Fibroblast of peridontal ligament (primary cell): ENCODE data around the gene DNAAF5.

Experiments used
- DNase-seq: peaks from one replicate; pipeline ENCODE4 v3.0.0-alpha.2; 2010; ENCODE audit errors: extremely low read depth

DNAAF5 gene

DNA sequence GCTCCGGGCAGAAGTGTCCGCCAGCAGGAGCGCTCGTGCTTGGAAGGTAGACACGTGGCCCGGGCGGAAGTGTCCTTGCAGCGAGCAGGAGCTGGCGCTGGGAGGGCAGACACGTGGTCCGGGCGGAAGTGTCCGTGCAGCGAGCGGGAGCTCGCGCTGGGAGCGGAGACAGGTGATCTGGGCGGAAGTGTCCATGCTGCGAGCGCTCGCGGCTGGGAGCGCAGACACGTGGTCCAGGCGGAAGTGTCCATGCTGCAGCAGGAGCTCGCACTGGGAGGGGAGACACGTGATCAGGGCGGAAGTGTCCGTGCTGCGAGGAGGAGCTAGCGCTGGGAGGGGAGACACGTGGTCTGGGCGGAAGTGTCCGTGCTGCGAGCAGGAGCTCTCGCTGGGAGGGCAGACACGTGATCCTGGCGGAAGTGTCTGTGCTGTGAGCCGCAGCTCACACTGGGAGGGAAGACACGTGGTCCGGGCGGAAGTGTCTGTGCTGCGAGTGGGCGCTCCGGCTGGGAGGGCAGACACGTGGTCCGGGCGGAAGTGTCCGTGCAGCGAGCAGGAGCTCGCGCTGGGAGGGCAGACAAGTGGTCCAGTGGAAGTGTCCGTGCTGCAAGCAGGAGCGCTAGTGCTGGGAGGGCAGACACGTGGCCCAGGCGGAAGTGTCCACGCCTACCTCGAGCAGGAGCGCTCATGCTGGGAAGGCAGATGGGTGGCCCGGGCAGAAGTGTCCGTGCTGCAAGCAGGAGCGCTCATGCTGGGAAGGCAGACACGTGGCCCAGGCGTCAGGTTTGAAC, 41.6 kb downstream of the DNAAF5 start:
- peak; percentile 43 for DNase-seq

DNA sequence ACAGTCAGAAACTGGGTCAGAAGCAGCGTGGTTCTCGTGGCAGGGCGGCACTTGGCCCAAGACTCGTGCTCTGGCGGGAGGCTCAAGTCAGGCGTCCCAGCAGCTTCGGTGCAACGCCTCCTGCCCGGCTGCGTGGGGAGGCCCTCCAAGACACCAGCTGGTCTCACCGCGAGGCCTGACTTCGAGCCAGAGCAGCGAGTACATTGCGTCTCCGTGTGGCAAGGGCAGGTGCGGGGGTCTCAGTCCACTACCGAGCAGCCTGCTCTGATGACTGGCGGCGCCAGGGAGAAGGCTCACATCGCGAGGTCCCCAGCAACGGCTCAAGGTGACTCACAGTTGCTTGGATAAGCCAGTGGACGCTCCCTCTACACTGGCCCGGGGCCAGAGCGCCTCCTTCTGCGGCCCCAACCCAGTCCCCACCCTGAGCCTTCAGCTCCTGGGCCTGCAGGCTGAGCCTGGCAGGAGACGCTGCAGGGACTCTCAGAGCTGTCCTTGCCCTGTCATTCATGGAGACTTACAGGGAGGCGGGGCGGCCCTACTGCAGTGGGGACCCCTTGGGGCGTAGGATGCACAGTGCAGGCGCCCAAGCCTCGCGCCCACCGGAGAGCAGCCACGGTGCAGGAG, 42.5 kb downstream of the DNAAF5 start:
- DNase-seq: no peak

DNA sequence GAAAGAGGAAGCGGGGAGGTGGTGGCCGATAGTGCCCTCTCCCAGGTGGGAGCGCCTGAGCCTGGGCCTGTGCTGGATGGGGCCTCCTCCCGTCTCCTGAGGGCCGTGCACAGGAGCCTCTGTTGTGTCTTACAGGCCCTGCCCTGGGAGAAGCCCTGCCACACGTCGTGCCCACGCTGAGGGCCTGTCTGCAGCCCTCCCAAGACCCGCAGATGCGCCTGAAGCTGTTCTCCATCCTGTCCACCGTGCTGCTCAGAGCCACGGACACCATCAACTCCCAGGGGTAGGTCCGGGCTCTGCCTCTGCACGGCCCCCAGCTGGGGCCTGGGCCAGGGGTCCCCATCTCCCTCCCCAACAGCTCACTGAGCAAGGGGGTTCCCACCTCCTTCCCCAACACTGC, 43.8 kb downstream of the DNAAF5 start:
- DNase-seq: no peak

DNA sequence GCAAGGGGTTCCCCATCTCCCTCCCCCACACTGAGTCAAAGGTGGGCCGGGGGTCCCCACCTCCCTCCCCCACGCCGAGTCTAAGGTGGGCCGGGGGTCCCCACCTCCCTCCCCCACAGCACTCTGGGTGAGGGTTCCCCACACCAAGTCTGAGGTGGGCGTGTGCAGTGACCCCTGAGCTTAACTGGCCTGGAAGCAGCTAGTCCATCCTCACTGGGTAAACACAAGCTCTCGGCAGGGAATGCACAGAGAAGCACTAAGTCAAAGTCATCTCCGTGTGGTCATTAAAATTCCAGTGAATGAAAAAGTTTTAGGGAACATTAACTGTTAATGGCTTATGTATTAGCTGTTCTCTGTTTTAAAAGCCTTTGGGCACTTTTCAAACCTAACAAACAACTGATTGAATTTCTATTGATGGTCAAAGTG, 44.3 kb downstream of the DNAAF5 start:
- DNase-seq: no peak

DNA sequence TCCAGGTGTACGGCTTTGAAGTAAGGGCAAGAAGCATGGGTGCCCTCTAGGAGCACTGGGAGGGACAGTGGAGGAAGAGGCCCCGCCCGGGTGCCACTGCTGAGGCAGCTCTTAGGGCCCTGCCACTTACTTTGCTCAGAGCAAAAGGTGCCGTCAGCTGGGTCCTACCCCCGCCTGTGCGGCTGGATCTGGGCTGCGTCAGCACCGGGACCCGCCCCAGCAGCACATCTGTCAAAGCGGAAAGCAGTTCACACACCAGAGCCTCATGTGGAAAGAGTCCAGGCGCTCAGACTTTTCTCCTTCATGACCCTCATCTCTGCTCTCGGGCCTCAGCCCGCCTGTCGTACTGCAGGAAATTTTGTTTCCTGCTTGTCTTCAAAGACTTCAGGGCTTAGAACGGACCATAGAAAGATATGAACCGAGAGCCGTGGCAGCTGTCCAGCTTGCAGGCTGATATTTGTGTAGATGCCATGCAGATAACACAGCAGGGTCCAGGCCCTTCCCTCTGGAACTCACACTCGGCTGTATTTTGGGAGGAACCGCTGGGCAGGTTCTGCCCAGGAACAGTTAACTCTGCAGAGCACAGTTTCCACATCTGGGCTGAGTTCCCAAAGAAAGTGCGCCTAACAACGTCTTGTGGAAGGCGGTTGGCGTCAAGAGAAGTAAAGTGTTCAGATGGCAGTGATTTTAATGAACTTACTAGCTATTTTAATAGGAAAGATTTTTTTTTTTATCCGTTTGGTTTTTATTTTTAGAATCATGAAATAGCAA, 44.9 kb downstream of the DNAAF5 start:
- no peak for DNase-seq

DNA sequence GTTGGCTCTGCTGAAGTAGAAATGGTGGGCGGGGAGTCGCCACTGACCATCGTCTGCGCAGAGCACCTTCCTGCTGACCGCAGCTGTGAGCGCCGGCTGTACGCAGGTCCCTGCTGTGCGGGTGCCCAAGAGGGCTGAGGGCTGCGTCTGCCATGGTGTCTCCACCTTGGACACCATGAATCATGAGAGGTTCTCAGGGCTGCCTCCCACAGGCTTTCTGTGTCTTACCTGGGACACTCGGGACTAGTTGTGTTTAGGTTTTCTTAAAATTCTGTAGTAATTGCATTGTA, 45.5 kb downstream of the DNAAF5 start:
- DNase-seq: no peak

DNA sequence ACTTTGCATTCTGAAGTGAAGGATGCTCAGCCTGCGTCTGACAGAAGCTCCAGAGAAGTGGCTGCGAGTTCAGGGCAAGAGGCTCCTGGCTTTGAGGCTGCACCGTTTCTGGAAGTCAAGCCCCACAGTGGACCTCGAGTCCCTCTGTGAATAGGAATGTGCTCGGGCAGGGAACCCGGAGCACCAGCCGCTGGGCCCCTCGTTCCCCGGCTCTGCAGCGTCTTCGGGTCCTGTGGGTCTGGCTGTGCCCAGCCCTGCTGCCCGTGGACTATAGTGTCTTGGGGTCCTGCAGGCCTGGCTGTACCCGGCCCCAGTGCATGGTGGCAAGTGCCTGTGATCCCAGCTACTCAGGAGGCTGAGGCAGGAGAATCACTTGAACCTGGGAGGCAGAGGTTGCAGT, 45.9 kb downstream of the DNAAF5 start:
- DNase-seq: no peak

DNA sequence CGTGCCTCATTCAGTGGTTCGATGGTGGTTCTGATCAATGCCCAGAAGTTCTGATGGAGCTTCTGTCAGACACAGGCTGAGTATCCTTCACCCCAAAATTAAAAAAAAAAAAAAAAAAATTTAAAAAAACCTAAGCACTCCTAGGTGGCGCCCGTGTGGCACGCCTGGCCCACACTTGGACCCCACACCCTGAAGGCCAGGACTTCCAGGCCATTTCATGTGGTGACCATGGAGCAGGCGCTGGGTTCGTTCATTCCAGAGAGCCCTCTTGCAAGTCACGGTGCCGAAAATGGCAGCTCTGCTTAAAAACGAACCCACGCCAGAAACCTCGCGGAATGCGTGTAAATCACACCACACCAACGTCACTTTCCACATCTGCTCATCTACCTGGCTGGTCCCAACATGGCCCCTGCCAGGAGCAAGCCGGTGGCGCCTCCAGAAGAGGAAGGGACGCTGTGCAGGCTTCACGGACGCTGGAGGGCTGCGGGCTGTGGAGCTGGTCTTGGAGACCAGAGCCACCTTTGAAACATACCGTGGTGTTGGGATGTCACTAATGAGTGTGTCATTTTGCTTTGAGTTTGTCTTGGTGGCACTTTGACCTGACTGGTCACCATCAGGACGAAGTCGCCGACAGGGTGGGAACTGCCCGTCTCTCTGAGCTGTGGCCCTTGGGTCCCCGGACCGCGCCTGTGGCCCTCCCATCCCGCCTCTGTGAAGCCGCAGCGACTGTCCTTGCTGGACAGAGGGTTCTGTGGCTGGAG, 46.5 kb downstream of the DNAAF5 start:
- no peak for DNase-seq

DNA sequence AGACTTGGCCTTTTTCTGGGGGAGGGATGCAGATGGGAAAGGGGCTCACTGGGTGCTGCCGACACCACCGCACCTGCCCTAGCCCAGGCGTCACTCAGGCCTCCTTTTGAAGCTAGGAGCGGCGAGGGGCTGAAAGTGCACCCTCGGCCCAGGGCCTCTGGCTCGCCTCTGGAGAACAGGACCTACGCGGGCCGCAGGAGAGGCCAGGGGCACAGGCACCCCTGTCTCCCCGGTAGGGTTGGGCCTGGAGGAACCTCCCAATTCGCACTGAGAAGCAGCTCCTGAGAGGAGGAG, 47.1 kb downstream of the DNAAF5 start:
- no peak for DNase-seq

DNA sequence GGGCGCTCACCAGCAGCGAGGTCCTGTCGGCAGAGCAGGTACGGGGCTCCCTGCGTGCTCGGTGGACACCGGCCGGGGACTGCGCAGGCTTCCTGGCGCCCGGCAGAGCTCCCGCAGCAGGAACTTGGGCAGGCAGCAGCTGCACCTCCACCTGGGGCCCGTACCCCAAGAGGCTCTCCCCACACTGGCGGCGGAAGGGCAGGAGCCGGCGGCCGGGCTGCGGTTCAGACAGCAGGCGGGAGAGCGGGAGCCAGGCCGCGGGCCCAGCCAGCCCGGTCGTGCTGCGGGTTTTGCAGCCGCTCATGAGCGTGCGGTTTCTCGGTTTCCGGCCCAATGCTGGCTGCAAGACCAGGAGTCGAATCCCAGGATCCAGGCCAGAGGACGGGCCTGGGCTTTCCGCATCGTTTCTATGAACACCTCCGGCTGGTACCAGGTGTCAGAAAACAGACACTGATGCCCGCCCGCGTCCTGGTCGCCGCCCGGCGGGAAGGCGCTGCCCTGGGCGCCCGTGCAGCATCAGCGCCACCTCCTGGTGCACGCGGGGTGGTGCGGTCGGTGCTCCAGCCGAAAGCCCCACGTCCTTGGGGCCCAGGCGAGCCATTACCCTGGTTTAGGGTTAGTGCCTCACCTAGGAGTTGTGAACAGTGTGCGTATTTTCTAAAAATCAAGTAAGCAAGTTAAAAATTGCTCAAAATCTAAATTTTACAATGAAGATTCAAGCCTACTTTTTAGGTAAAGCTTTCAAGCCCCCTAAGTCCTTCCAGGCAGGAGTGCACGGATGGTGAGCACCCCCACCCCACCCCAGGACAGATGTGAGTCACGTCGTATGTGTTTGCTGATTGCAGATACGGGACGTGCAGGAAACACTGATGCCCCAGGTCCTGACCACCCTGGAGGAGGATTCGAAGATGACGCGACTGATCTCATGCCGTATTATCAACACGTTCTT, 47.9 kb downstream of the DNAAF5 start:
- DNase-seq: peak; percentile 24

DNA sequence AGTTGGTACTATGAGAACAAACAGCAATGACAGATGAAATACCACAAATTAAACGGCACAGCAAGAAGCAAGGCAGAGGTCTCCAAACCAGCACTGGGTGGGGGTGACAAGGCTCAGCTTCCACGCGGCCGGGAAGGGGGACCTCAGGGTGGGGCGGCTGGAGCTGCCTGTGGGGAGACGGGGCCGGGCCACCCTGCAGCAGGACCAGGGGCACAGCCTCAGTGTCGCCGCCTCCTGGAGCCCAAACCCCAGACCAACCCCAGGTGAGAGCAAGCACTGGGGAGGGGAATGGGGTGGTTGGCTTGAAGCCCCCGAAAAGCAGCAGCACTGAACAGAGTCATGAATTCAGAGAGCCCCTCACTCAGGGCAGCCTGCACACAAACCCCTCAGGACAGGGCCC, 49.9 kb downstream of the DNAAF5 start:
- DNase-seq: no peak

DNA sequence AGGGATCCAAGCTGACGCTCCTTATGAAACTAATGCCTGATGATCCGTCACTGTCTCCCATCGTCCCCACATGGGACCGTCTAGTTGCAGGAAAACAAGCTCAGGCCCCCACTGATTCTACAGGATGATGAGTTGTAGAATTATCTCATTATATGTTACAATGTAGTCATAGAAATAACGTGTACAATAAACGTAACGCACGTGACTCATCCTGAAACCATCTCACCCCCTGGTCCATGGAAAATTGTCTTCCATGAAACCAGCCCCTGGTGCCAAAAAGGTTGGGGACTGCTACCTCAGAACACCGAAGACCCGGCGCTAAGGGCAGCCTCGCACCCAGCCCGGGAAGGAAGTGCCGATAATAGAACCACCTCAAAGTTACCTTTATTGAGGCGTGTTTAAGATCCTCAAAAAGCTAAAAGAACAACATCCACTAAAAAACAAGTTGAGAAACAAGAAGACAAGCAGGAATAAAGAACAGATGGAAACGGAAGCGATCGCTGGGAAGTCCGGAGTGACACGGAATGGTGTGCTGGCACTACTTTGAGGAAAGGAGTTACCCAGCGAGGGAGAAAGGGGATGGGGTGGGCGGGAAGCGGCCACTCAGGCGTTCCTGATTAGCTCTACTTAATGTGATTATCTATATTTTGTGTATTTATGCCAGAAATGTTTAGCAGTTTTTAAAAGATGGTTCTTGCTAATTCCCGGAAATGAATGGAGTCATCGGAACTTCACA, 50.7 kb downstream of the DNAAF5 start:
- DNase-seq: no peak

DNA sequence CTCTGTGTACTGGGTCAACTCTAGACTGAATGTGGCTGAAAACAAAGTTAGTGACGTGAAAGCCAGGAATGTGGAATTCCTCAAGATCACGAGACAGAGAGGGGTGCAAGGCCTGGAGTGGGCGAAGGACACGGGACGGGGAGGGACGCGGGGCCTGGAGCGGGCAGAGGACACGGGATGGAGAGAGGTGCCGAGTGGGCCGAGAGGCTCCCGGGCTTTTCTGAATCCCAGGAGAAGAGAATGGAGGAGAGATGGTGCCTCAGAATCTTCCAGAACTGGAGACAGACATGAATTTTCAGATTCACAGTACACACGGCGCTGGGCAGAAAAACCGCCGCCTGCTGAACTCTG, 51.2 kb downstream of the DNAAF5 start:
- DNase-seq: no peak

DNA sequence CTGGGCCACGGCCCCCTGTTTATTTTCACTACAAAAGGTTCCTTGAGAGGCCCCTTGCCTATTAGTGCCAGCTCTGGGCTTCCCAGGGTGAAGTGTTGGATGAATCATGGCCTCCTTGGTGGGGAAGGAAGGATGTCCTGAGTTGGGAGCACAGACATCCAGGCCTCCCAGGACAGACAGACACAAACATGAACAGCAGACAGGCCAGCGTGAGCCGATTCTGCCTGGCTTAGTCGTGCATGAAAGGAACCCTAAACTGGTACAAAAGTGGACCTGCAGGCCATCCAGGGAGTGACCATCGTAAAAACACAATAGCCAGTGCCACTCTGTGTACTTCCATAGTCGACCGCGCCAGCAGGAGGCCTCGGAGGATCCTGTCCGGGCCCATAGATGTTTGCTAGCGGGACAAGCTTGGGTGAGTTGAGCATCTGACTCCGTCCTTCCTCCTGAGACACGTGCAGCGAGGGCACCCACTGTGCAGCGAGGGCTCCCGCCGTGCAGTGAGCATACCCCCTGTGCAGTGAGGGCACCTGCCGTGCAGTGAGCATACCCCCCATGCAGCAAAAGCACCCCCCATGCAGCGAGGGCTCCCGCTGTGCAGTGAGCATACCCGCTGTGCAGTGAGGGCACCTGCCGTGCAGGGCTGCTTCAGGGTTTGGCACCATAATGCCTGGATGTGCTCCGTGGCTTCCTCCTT, 51.9 kb downstream of the DNAAF5 start:
- DNase-seq: no peak

DNA sequence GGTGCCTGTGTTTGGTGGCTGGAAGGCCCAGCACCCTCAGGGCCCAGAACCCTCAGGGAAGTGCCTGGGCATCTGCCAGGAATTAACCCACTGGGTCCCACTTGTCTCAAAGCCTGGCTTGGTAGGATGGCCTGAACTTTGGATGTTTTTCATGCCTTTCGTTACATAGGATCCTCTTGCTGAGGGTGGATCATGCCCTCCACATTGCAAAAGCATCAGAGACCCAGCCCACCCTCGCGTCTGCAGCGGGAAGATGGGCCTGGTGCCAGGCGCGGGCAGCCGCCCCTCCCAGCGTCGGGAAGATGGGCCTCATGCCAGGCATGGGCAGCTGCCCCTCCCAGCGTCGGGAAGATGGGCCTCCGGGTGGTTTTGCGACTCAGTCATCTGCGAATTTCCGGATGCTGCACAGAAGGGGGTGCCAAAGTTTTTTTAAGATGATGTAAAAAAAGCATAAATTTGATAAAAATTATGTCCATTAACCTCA, 52.5 kb downstream of the DNAAF5 start:
- no peak for DNase-seq

DNA sequence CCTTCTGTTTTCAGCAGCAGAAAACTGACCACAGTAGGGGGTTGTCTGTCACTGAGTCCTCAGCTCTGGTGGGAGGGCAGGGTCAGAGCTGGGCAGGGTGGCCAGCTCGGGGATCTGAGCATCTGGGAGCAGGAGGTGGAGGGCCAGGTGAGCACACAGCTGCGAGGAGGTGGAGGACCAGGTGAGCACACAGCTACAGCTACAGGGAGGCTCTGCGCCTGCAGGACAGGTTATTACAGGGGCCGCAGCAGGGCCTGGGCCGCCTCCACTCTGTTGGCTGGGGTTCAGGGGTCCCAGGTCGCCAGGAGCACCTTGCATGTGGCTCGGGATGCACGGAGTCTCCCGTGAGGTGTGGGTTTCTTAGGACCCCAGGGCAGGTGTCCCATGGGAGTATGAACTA, 53.0 kb downstream of the DNAAF5 start:
- no peak for DNase-seq

DNA sequence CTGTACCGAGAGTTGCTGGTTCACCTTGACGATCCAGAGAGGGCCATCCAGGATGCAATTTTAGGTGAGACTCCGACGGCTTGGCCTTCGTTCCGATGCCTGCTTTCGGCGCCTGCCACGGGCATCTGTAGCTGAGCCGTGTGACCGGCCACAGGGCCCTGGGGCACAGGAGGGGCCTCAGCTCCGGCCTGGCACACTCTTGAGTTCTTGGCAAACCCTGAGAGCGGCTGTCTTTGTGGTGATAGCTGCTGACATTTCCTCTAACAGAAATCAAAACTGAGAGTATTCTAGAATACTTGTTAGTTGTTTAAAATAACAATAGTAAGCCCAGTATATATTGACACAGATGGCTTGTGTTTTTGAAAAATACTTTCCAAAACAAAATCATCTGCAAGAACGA, 53.6 kb downstream of the DNAAF5 start:
- no peak for DNase-seq

DNA sequence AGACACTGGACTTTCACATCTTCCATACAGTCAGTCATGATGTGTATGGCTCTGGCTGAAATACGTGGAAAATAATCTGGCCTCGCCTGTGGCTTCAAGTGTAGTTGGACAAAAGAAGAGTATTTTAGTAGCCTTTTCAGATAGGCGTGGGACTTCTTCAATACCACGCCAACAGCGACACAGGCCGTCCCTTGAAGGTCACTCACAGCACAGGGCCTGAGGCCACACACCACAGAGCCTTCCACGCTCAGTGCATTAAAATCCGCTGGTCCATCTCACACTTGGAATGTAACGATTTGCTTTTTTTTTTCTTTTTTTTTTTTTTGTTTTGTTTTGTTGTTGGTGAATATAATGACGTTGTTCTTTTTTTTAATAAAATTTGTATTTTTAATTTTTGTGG, 54.0 kb downstream of the DNAAF5 start:
- no peak for DNase-seq

DNA sequence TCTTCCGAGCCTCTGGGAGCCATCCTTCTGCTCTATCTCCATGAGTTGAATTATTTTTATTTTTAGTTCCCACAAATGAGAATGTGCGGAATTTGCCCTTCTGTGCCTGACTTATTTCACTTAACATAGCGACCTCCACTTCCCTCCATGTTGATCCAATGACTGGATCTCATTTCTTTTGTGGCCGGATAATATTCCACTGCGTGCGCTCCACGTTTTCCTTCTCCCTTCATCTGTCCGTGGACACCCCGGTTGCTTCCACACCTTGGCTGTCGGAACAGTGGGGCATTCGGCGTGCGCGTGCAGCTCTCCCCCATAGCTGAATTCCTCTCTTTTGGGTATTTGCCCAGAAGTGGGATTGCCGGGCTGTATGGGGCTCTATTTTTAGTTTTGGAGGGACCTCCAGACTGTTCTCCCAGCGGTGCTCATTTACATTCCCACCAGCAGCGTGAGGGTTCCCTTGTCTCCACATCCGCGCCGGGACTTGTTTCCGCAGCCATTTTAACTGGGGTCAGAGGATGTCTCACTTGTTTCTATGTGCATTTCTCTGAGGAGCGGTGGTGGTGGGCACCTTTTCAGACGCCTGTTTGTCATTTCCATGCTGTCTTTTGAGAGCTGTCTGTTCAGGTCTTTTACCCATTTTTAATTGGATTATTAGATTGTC, 54.8 kb downstream of the DNAAF5 start:
- DNase-seq: no peak
